ENCODE measurements around the gene RGS9.

Gene RGS9

DNA sequence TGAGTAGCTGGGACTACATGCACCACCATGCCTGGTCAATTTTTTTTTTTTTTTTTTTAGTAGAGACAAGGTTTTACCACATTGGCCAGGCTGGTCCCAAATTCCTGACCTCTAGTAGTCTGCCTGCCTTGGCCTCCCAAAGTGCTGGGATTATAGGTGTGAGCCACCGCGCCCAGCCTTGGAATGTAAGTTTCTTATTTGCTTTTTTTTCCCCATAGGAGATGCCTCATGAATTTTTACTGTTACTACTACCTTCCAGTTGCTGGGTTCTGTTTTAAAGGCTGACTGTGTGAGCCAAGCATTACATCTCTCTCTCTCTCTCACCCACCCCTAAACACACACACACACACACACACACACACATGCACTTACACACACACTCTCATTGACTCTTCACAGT lies 112.6 kb downstream of the RGS9 start:
- no CpG with 5 or more reads among the region's 2 CpGs for WGBS (ENCODE audit: extremely low coverage, insufficient coverage, low lambda C conversion rate)

DNA sequence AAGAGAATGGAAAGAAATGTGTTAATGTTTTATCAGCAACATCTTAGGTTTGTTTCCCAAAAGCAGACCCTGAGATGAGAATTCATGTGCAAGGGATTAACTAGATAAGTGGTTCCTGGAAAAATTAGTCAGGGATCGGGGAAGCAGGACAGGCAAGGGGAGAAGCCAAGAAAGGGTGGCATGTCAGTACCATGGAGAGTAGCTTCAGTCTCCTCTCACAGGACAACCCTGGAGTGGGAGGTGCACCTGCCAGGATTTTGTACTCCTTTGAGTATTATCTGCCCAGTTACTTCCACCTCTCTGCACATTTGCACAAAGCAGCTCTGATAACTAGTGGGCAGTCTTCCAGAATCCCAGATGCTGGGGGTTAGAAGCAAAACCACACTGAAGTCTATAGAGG lies 117.0 kb downstream of the RGS9 start:
- H2AK5ac ChIP-seq (ENCODE audit: low read length) = no peak overlapping the region
- H3K36me3 ChIP-seq (ENCODE audit: control insufficient read depth, insufficient read depth, low read length) = no peaks in the 10 kb centered on the region
- no peak overlapping the region for H3K4ac ChIP-seq (ENCODE audit: low read depth, low read length)
- DNase-seq = no peak
- no peak overlapping the region for H3K27ac ChIP-seq (ENCODE audit: low read depth, low read length)
- no peak overlapping the region for H4K8ac ChIP-seq (ENCODE audit: low read depth, low read length)
- H3K4me1 ChIP-seq (ENCODE audit: control insufficient read depth, low read depth, low read length) = no peaks in the 10 kb centered on the region
- no peak overlapping the region for H2BK15ac ChIP-seq (replicated peaks; ENCODE audit: low read depth)
- H2BK5ac ChIP-seq (ENCODE audit: low read length) = no peak overlapping the region
- H3K4me2 ChIP-seq (ENCODE audit: low read length) = no peak overlapping the region
- no peaks in the 10 kb centered on the region for H3K79me2 ChIP-seq (ENCODE audit: control insufficient read depth, insufficient read depth, low read length)
- H3K9ac ChIP-seq (ENCODE audit: low read length) = no peak overlapping the region
- no peak overlapping the region for H3K4me3 ChIP-seq (ENCODE audit: low read length)
- H2BK120ac ChIP-seq (ENCODE audit: low read depth, low read length) = no peak overlapping the region
- no peak overlapping the region for H3K18ac ChIP-seq (ENCODE audit: low read length)
- H3K23ac ChIP-seq (ENCODE audit: low read length) = no peak overlapping the region
- no peaks in the 10 kb centered on the region for H3K27me3 ChIP-seq (ENCODE audit: insufficient read depth, low read length, poor library complexity)
- H3K56ac ChIP-seq (ENCODE audit: low read length) = no peak overlapping the region
- H4K5ac ChIP-seq (ENCODE audit: low read length) = no peak overlapping the region
- WGBS (ENCODE audit: extremely low coverage, insufficient coverage, low lambda C conversion rate) = no CpG with 5 or more reads among the region's 1 CpG
- H3K79me1 ChIP-seq (ENCODE audit: low read length) = no peaks in the 10 kb centered on the region

More for the DNA sequence above, 112.6 kb downstream of the RGS9 start:
- peak; percentile 19 for DNase-seq
- H3K4ac ChIP-seq (ENCODE audit: low read depth, low read length) = no peak overlapping the region
- no peaks in the 10 kb centered on the region for H3K36me3 ChIP-seq (ENCODE audit: control insufficient read depth, insufficient read depth, low read length)
- H3K4me1 ChIP-seq (ENCODE audit: control insufficient read depth, low read depth, low read length) = no peaks in the 10 kb centered on the region
- H4K8ac ChIP-seq (ENCODE audit: low read depth, low read length) = no peak overlapping the region
- no peak overlapping the region for H3K4me2 ChIP-seq (ENCODE audit: low read length)
- no peak overlapping the region for H3K4me3 ChIP-seq (ENCODE audit: low read length)
- no peak overlapping the region for H2BK15ac ChIP-seq (replicated peaks; ENCODE audit: low read depth)
- no peak overlapping the region for H4K5ac ChIP-seq (ENCODE audit: low read length)
- H3K9ac ChIP-seq (ENCODE audit: low read length) = no peak overlapping the region
- no peak overlapping the region for H3K56ac ChIP-seq (ENCODE audit: low read length)
- H2BK120ac ChIP-seq (ENCODE audit: low read depth, low read length) = no peak overlapping the region
- H3K79me2 ChIP-seq (ENCODE audit: control insufficient read depth, insufficient read depth, low read length) = no peaks in the 10 kb centered on the region
- no peaks in the 10 kb centered on the region for H3K27me3 ChIP-seq (ENCODE audit: insufficient read depth, low read length, poor library complexity)
- no peaks in the 10 kb centered on the region for H3K79me1 ChIP-seq (ENCODE audit: low read length)
- no peak overlapping the region for H3K23ac ChIP-seq (ENCODE audit: low read length)
- no peak overlapping the region for H2AK5ac ChIP-seq (ENCODE audit: low read length)
- H2BK5ac ChIP-seq (ENCODE audit: low read length) = no peak overlapping the region
- H3K27ac ChIP-seq (ENCODE audit: low read depth, low read length) = no peak overlapping the region
- H3K18ac ChIP-seq (ENCODE audit: low read length) = no peak overlapping the region

GRCh38 chr17:65259281-65259680 lies 122.1 kb downstream of the RGS9 start:
- Histone ChIP-seq H3K23ac (ENCODE audit: low read length) (no peak overlapping the region), H3K4me1 (ENCODE audit: control insufficient read depth, low read depth, low read length) (no peaks in the 10 kb centered on the region), H3K79me1 (ENCODE audit: low read length) (no peaks in the 10 kb centered on the region), H2BK120ac (ENCODE audit: low read depth, low read length) (no peak overlapping the region), H3K27ac (ENCODE audit: low read depth, low read length) (no peak overlapping the region), H3K56ac (ENCODE audit: low read length) (no peak overlapping the region), H3K4me2 (ENCODE audit: low read length) (no peak overlapping the region), H3K9ac (ENCODE audit: low read length) (no peak overlapping the region), H4K5ac (ENCODE audit: low read length) (no peak overlapping the region), H3K4me3 (ENCODE audit: low read length) (no peak overlapping the region), H3K27me3 (ENCODE audit: insufficient read depth, low read length, poor library complexity) (no peaks in the 10 kb centered on the region), H3K79me2 (ENCODE audit: control insufficient read depth, insufficient read depth, low read length) (no peaks in the 10 kb centered on the region), H2BK5ac (ENCODE audit: low read length) (no peak overlapping the region), H2BK15ac (replicated peaks; ENCODE audit: low read depth) (no peak overlapping the region), H3K4ac (ENCODE audit: low read depth, low read length) (no peak overlapping the region), H3K18ac (ENCODE audit: low read length) (no peak overlapping the region), H4K8ac (ENCODE audit: low read depth, low read length) (no peak overlapping the region), H2AK5ac (ENCODE audit: low read length) (no peak overlapping the region), H3K36me3 (ENCODE audit: control insufficient read depth, insufficient read depth, low read length) (no peaks in the 10 kb centered on the region)
- no CpG with 5 or more reads among the region's 5 CpGs for WGBS (ENCODE audit: extremely low coverage, insufficient coverage, low lambda C conversion rate)
- no peak for DNase-seq

GRCh38 chr17:65259696-65260485 lies 122.7 kb downstream of the RGS9 start:
- H4K8ac ChIP-seq (ENCODE audit: low read depth, low read length) = no peak overlapping the region
- no peaks in the 10 kb centered on the region for H3K36me3 ChIP-seq (ENCODE audit: control insufficient read depth, insufficient read depth, low read length)
- H3K79me1 ChIP-seq (ENCODE audit: low read length) = no peaks in the 10 kb centered on the region
- H3K79me2 ChIP-seq (ENCODE audit: control insufficient read depth, insufficient read depth, low read length) = no peaks in the 10 kb centered on the region
- H3K4me3 ChIP-seq (ENCODE audit: low read length) = no peak overlapping the region
- no CpG with 5 or more reads among the region's 7 CpGs for WGBS (ENCODE audit: extremely low coverage, insufficient coverage, low lambda C conversion rate)
- no peak overlapping the region for H3K27ac ChIP-seq (ENCODE audit: low read depth, low read length)
- H3K27me3 ChIP-seq (ENCODE audit: insufficient read depth, low read length, poor library complexity) = no peaks in the 10 kb centered on the region
- no peak overlapping the region for H3K18ac ChIP-seq (ENCODE audit: low read length)
- H3K4me2 ChIP-seq (ENCODE audit: low read length) = no peak overlapping the region
- no peaks in the 10 kb centered on the region for H3K4me1 ChIP-seq (ENCODE audit: control insufficient read depth, low read depth, low read length)
- DNase-seq = no peak
- H3K9ac ChIP-seq (ENCODE audit: low read length) = no peak overlapping the region
- no peak overlapping the region for H2BK5ac ChIP-seq (ENCODE audit: low read length)
- H3K4ac ChIP-seq (ENCODE audit: low read depth, low read length) = no peak overlapping the region
- no peak overlapping the region for H3K23ac ChIP-seq (ENCODE audit: low read length)
- no peak overlapping the region for H3K56ac ChIP-seq (ENCODE audit: low read length)
- no peak overlapping the region for H2BK120ac ChIP-seq (ENCODE audit: low read depth, low read length)
- H4K5ac ChIP-seq (ENCODE audit: low read length) = no peak overlapping the region
- H2AK5ac ChIP-seq (ENCODE audit: low read length) = no peak overlapping the region
- no peak overlapping the region for H2BK15ac ChIP-seq (replicated peaks; ENCODE audit: low read depth)

DNA sequence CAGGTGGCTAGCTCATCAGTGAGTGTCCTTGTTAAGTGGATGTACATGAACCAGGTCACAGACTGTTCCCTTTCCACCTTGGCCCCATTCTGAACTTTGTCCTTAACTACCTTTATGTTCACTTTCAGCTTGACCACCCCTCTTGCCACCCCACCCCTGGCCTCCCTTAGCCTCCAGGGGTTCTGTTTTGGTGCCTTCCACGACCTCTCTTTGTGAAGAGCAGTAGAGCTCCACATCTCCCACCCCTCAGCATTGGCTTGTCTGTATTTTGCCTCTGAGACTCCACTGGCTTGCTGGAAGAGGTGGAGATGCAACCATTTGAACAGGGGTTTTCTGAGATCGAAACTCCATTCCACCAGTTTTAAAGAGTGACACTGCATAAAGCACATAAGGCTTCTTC lies 123.5 kb downstream of the RGS9 start:
- H3K4me3 ChIP-seq (ENCODE audit: low read length) = no peak overlapping the region
- no CpG with 5 or more reads among the region's 2 CpGs for WGBS (ENCODE audit: extremely low coverage, insufficient coverage, low lambda C conversion rate)

GRCh38 chr17:65261152-65261551 lies 124.0 kb downstream of the RGS9 start:
- Histone ChIP-seq H3K27ac (ENCODE audit: low read depth, low read length) (no peak overlapping the region), H3K79me1 (ENCODE audit: low read length) (no peaks in the 10 kb centered on the region), H3K4me2 (ENCODE audit: low read length) (no peak overlapping the region), H3K36me3 (ENCODE audit: control insufficient read depth, insufficient read depth, low read length) (no peaks in the 10 kb centered on the region), H3K9ac (ENCODE audit: low read length) (no peak overlapping the region), H2BK5ac (ENCODE audit: low read length) (no peak overlapping the region), H4K5ac (ENCODE audit: low read length) (no peak overlapping the region), H3K4ac (ENCODE audit: low read depth, low read length) (no peak overlapping the region), H3K4me3 (ENCODE audit: low read length) (no peak overlapping the region), H2BK15ac (replicated peaks; ENCODE audit: low read depth) (no peak overlapping the region), H3K4me1 (ENCODE audit: control insufficient read depth, low read depth, low read length) (no peaks in the 10 kb centered on the region), H3K56ac (ENCODE audit: low read length) (no peak overlapping the region), H3K23ac (ENCODE audit: low read length) (no peak overlapping the region), H3K18ac (ENCODE audit: low read length) (no peak overlapping the region), H3K27me3 (ENCODE audit: insufficient read depth, low read length, poor library complexity) (no peaks in the 10 kb centered on the region), H2AK5ac (ENCODE audit: low read length) (no peak overlapping the region), H2BK120ac (ENCODE audit: low read depth, low read length) (no peak overlapping the region), H4K8ac (ENCODE audit: low read depth, low read length) (no peak overlapping the region), H3K79me2 (ENCODE audit: control insufficient read depth, insufficient read depth, low read length) (no peaks in the 10 kb centered on the region)
- no CpG with 5 or more reads among the region's 4 CpGs for whole genome bisulfite sequencing (ENCODE audit: extremely low coverage, insufficient coverage, low lambda C conversion rate)
- DNase-seq = peak; percentile 39

More for the DNA sequence above, 123.5 kb downstream of the RGS9 start:
- Histone ChIP-seq H4K5ac (ENCODE audit: low read length) (no peak overlapping the region), H3K4me1 (ENCODE audit: control insufficient read depth, low read depth, low read length) (no peaks in the 10 kb centered on the region), H3K36me3 (ENCODE audit: control insufficient read depth, insufficient read depth, low read length) (no peaks in the 10 kb centered on the region), H2BK120ac (ENCODE audit: low read depth, low read length) (no peak overlapping the region), H3K79me2 (ENCODE audit: control insufficient read depth, insufficient read depth, low read length) (no peaks in the 10 kb centered on the region), H3K4me2 (ENCODE audit: low read length) (no peak overlapping the region), H3K79me1 (ENCODE audit: low read length) (no peaks in the 10 kb centered on the region), H3K4ac (ENCODE audit: low read depth, low read length) (no peak overlapping the region), H4K8ac (ENCODE audit: low read depth, low read length) (no peak overlapping the region), H2AK5ac (ENCODE audit: low read length) (no peak overlapping the region), H3K18ac (ENCODE audit: low read length) (no peak overlapping the region), H3K9ac (ENCODE audit: low read length) (no peak overlapping the region), H3K56ac (ENCODE audit: low read length) (no peak overlapping the region), H3K27ac (ENCODE audit: low read depth, low read length) (no peak overlapping the region), H2BK15ac (replicated peaks; ENCODE audit: low read depth) (no peak overlapping the region), H3K23ac (ENCODE audit: low read length) (no peak overlapping the region), H3K27me3 (ENCODE audit: insufficient read depth, low read length, poor library complexity) (no peaks in the 10 kb centered on the region), H2BK5ac (ENCODE audit: low read length) (no peak overlapping the region)
- no peak for DNase-seq

Measured in mesendoderm (in vitro differentiated cells).